GM12878 (cell line): Measurements from ENCODE around the gene CMBL. TPM values are rescaled to one million over a fixed set of nuclear protein-coding genes. Genes with fewer than 3 reads are reported as not detected.

Source experiments
- ASH2L ChIP-seq: fragments of 300-600, 200-600 bp; sonication (generic); IDR thresholded peaks from 2 replicates; pipeline ENCODE4 v1.6.1; 2017; ENCODE audit warnings: low read depth, mild to moderate bottlenecking, borderline replicate concordance
- BHLHE40 ChIP-seq, 2 experiments: fragments of 450-650 bp in 1 of 2; IDR thresholded peaks; 2 replicates each; pipeline ENCODE4 v1.6.1; 2011 to 2017; ENCODE audit warnings: low read depth in 2 of 2, borderline replicate concordance in 1 of 2, improper control_type of control experiment in 1 of 2, low read length in 1 of 2, mild to moderate bottlenecking in 1 of 2
- DPF2 ChIP-seq: fragments of 450-650 bp; IDR thresholded peaks from 2 replicates; pipeline ENCODE4 v1.6.1; 2017; ENCODE audit warnings: mild to moderate bottlenecking
- KAT2A ChIP-seq: conservative IDR thresholded peaks from 2 replicates; pipeline ENCODE4 v1.6.1; 2011; ENCODE audit warnings: low read depth, low read length; ENCODE audit not compliant: control insufficient read depth
- POU2F2 ChIP-seq: IDR thresholded peaks from 3 replicates; pipeline ENCODE4 v1.6.1; 2011; ENCODE audit warnings: low read depth, mild to moderate bottlenecking, low read length, borderline replicate concordance
- RELA ChIP-seq: fragments of 450-650 bp; IDR thresholded peaks from 2 replicates; pipeline ENCODE4 v1.8.0; 2014; ENCODE audit warnings: borderline replicate concordance; ENCODE audit not compliant: partially characterized antibody
- TARDBP ChIP-seq: IDR thresholded peaks from 2 replicates; pipeline ENCODE4 v1.6.1; 2016; ENCODE audit warnings: borderline replicate concordance
- WRNIP1 ChIP-seq: IDR thresholded peaks from 2 replicates; pipeline ENCODE4 v1.6.1; 2011; ENCODE audit warnings: low read depth, low read length, improper control_type of control experiment, borderline replicate concordance
- ZZZ3 ChIP-seq: IDR thresholded peaks from 2 replicates; pipeline ENCODE4 v1.6.1; 2011; ENCODE audit warnings: low read depth; ENCODE audit not compliant: control insufficient read depth, insufficient read length
- polyA plus RNA-seq, 11 experiments: library from polyadenylated mRNA; depleted of rRNA in 4 of 11; unstranded in 6 of 11; stranded (reverse) in 5 of 11; fragments of >200 nt; fragmentation: Nextera tagmentation in 4 of 11; fragmentation: Illumina TruSeq in 1 of 11; extraction: Ambion mirVana in 4 of 11; extraction: Trizol in 1 of 11; gene quantifications; 1 replicate in 1 of 11; 2 replicates in 10 of 11; pipeline versions ENCODE4 v1.2.1 to v1.2.3, GENCODE V29; 2011 to 2016; ENCODE audit warnings: inconsistent platforms in 2 of 11, missing spikeins in 2 of 11, low read depth in 1 of 11
- total RNA-seq, 4 experiments: library from RNA; depleted of rRNA in 3 of 4; stranded (reverse); fragments of >200 nt in 3 of 4; fragmentation: Illumina TruSeq in 1 of 4; extraction: Trizol in 1 of 4; gene quantifications; 2 replicates each; pipeline versions ENCODE4 v1.2.1 to v1.2.3, GENCODE V29; 2013 to 2021
- TF ChIP-seq, protein P1 (sequence below): IDR thresholded peaks from 2 replicates; pipeline ENCODE4 v1.6.1; 2011; ENCODE audit warnings: borderline replicate concordance, low read depth, mild to moderate bottlenecking, moderate library complexity, mixed read lengths, low read length; ENCODE audit not compliant: insufficient read depth; ENCODE audit errors: extremely low read length

Gene CMBL
- total and polyA plus RNA-seq, 10 of the 15 experiments (the other 5 are each of a cell fraction or from before 2014, with no cell fraction given) = 1.8 to 15.6 (median 7.5) TPM

DNA sequence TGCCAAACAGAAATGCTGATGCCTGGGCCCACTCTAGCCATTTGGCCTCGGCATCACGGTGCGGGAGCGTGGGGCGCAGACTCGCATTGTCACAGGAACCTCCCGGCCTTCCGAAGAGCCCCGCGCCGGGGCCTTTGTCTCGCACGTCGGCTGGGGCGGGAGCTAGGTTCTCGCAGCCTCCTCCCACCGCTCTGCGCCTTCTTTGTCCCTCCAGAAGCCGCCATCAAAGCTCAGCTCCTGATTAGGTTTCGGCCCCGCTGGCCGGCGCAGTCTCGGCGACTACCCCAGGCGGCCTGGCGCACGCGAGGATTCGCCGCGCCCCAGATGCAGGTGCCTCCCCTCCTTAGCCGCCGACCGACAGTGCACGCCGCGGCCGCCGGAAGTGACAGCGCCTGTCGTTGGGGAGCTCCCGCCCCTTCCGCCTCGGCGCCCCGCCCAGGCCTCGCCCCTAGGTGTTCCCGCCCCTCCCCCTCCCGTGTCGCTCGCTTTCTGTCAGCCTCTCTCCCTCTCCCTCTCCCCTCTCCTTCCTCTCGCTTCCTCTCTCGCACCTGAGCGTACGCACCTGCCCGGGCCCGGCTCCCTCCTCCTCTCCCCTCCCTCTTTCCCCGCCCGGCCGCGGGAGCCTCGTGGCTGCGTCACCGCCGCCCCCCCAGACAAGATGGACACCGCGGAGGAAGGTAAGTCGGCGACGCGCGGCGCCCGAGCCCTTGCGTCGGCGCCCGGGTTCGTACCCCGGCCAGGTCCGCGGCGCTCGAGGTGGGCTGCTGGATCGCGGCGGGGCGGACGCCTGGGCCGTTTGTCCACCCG, 45.7 kb upstream of the CMBL start, which contains the start of gene MARCHF6 (continued):
- no peak for TF ChIP-seq KAT2A
- peak; percentile 75 to 96; a peak in 3 of 4 replicates for TF ChIP-seq BHLHE40 (IDR thresholded peaks at IDR 0.05; ENCODE audit: borderline replicate concordance in 1 of 2, low read depth in 2 of 2, low read length in 1 of 2)
- peak; percentile 54 for TF ChIP-seq DPF2
- TF ChIP-seq WRNIP1 = no peak
- TF ChIP-seq TARDBP = peak; percentile 36; the same call in 1 of the 2 replicates
- no peak for TF ChIP-seq ZZZ3
- TF ChIP-seq, protein P1, sequence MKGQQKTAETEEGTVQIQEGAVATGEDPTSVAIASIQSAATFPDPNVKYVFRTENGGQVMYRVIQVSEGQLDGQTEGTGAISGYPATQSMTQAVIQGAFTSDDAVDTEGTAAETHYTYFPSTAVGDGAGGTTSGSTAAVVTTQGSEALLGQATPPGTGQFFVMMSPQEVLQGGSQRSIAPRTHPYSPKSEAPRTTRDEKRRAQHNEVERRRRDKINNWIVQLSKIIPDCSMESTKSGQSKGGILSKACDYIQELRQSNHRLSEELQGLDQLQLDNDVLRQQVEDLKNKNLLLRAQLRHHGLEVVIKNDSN = no peak
- no peak for TF ChIP-seq ASH2L
- no peak for TF ChIP-seq RELA
- peak; percentile 78 for TF ChIP-seq POU2F2
- TF ChIP-seq, all 136 proteins: peak for 53
